HUDEP-2 (cell line): Measurements from ENCODE around the gene FGD6.
"Not testable (repeated sequence)": the region's sequence is repeated elsewhere in the genome, so short reads cannot be mapped to it uniquely, and the experiment has no call there.

Source experiments
- DNase-seq, 76 experiments: peaks; one replicate each; lab custom pipeline; 2025; ENCODE audit not compliant: unreplicated experiment in 76 of 76; lab: John Stamatoyannopoulos, UW

Gene FGD6

DNA sequence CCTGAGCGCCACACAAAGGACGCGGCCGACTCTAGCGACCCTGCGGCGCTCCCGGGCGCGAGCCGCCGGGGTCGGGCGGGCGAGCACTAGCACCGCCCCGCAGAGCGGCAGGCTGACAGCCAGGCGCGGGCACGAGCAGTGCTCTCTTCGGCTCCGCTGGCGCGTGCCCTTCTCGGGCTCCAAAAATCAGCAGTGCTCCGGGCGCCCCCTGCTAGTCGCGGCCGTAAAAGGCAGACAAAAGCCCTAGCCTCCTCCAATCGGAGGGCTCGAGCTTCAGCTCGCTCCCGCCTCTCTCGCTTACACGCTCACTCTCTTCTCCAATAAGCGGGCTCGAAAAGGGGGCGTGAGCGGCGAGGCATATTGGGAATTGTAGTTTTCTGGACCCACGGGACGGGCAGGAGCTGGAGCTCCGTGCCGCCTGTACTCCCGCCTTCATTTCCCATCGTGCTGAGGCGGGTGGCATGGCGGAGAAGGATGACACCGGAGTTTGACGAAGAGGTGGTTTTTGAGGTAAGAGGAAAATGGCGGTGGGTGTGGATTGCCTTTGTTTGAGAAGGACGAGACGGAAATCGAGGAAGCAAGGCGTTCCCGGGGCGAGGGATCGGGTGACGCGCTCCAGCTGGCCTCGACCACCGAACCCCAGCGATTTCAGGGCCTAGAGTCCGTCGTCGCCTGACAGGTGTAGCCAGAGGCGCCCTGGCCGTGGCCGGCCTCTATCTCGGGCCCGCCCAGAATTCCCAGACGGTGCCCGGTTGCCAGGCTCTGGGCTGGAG is at the start of gene FGD6, which contains the start of gene VEZT:
TSS of gene FGD6 (minus strand) at position 91 of the 773 bp plus-strand sequence. CDS start 227 bp downstream, outside the sequence.
TSS of gene VEZT (plus strand) at position 431 of the 773 bp plus-strand sequence. CDS start at position 475, 44 bp downstream.
- DNase-seq, result peak; percentile 46 to 99 (median 97)

DNA sequence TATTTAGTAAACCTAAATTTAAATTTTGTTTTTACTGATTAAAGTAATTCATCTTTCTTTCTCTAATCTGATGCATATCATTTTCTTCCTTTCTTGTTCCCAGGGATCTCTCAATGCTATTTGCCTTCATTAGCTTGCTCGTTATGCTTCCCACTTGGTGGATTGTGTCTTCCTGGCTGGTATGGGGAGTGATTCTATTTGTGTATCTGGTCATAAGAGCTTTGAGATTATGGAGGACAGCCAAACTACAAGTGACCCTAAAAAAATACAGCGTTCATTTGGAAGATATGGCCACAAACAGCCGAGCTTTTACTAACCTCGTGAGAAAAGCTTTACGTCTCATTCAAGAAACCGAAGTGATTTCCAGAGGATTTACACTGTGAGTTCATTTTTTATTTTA is 49.0 kb upstream of the FGD6 start:
- no peak for DNase-seq

DNA sequence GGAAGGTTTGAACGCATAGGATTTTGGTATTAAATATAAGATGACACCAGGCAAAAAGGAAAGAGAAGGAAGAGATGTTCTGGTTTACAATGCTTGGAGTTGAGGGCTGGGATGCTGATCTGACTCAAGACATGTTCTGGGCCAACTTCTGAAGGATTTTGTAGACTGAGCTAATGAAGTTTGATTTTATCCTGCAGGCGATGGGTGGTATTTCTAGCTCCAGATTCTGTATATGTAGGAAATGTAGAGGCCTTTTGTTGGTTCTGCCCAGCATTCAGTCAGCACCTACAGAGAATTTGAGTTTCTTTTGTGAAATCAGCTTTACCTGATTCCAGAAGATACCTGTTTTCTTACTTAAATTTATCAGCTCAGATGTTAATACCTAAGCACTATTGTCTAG is 48.5 kb upstream of the FGD6 start:
- no peak for DNase-seq

DNA sequence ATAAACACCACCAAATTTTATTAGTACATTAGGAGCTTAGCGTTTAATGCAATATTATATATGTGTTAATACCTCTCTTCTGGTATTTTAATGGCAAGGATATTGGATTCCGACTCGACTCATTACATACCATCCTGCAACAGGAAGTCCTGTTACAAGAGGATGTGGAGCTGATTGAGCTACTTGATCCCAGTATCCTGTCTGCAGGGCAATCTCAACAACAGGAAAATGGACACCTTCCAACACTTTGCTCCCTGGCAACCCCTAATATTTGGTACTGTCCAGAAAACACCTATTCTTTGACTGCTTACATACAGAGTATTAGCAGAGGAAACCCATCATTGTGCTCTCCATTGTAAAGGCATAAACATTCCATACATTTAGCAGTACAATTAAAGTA is 45.5 kb upstream of the FGD6 start:
- no peak for DNase-seq

DNA sequence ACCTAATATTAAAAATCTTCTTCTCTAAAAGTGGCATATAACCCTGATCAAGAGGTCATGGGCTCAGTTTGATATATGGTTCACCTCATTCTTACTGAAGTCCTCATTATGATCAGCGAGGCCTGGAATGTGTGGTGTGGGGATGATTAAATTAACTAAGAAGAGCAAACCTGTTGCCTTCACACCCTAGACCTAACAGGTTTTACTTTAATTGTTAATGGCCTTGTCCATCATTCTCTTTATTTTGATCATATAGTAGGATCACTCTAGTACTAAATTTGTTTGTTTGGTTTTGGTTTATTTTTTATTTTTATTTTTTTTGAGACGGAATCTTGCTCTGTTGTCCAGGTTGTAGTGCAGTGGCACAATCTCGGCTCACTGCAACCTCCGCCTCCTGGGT is 43.8 kb upstream of the FGD6 start:
- DNase-seq, result no peak

DNA sequence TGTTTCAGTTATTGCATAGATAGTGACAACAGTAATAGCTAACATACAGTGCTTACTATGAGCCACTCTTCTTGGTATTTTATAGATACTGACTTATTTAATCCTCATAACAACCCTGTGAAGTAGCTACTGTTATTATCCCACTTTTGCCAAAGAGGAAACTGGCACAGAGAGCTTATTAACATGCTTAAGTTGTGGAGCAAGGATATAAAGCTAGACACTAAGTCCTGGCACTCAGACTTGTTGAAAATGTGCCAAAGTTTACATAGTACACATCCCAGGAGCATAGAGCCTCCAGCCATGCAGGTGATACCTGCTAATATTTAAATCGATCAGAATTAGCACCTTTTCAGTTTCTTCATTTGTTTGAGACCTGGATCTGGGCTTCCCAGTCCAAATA is 42.1 kb upstream of the FGD6 start:
- no peak for DNase-seq

DNA sequence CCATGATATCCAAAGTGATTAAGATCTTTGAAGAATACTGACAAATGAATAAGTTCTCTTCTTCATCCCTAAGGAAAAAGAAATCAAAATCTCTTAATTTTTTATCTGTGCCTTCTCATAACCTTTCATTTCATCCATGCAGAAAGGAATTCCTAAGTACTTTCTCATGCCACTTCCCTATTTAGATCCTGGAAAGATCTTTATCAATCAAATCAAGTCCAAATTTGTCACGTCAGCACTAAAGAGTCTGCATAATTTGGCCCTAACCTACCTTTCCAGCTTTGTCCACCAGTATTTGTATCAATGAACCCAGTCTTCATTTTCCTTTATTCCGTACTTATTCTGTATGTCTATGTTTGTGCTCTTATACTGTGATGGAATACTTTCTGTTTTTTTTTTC is 41.5 kb upstream of the FGD6 start:
- no peak for DNase-seq

DNA sequence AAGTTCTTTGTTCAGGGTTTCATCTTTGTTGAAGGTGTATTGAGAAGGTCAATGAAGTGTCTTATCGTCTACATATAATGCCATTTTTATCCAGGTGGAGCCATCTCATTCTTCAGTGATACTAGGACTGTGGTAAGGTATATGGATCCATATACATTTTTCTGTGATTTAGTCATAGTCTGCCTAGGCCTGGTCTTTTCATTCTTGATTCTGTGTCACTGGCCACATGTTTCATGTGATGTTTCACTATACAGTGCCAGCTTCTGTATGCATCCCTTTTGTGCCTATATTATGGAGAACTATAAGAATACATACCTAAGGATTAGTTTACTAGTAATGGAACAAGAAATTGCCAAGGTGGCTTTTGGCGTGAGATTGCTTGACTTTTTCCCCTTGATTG is 40.9 kb upstream of the FGD6 start:
- no peak for DNase-seq

DNA sequence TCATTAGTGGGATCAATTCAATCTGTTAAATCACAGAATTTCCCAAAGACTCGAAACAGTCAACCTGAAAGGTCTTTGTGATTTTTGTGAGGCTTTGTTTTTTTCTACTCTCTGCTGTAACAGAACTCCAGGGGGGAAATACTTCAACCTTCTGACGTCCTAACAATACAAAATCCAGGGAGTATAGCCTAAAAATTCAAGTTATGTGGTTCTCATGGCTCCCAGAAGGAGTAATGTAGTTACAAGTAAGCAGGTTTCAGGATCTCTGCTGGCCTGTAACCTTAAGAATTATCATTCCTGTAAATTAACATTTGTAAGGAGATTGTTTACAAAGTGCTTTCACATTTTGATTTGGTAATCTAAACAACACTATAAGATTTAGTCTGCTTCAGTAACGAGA is 40.3 kb upstream of the FGD6 start:
- no peak for DNase-seq

DNA sequence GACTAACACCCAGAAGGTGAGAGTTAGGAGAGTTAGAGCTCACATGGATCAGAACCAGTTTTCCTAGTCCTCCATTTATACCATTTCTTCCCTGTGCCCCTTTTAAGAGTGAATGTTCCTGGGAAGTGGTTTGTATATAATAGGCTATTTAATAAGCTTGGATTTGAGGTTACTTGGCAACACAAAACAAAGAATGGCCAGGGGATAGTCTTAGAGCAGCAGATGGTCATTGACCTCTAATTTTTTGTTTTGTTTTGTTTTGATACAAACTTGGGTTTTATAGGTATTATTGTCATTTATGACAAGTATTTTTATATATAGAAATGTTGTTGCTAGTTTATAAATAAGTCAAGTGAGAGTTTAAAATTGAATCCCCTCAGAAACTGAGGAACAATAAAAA is 36.1 kb upstream of the FGD6 start:
- DNase-seq, result no peak

DNA sequence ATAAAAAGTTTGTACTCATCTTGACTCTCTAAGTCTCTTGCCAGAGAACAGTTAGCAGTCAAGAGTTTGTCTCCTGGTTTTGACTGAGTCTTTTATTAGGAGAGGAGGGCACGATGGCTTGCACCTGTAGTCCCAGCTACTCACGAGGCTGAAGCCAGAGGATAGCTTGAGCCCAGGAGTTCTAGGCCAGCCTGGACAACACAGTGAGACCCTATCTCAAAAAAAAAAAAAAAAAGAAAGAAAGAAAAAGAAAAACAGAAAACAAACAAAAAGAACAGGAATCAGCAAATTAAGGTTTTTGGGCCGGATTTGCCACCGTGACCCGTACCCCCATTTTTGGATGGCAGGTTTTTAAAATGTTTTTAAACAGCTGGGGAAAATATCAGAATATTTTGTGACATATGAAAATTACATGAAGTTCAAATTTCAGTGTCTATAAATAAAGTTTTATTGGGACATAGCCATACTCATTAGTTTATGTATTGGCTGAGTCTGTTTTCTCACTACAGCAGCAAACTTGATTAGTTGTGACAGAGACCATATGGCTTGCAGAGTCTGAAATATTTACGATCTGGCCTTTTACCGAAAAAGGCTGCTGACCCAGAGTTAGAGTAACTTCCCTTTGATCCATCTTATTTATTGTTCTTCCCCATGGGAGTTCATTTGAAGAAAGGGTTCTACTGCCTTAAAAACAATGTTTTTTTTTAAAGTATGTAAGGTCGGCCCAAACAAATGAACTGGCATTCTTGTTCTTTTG is 31.5 kb upstream of the FGD6 start:
- DNase-seq, result no peak

DNA sequence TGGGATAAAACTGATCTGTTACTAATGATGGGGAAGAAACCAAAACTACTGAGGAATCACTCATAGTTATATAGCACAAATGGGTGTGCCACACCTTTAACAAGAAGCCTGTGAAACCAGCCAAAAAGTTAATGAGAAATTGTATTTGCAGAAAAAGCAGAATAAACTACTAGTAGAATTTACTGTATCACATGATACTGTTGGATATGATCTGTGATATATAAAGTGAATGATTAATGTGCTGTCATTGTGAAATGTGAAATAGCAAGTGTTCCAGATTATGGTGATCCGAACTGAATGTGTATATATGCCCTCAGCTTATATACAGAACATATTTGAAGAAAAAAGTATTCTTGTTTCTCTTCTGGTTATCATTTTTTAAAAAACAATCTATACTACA is 30.8 kb upstream of the FGD6 start:
- DNase-seq, result no peak

DNA sequence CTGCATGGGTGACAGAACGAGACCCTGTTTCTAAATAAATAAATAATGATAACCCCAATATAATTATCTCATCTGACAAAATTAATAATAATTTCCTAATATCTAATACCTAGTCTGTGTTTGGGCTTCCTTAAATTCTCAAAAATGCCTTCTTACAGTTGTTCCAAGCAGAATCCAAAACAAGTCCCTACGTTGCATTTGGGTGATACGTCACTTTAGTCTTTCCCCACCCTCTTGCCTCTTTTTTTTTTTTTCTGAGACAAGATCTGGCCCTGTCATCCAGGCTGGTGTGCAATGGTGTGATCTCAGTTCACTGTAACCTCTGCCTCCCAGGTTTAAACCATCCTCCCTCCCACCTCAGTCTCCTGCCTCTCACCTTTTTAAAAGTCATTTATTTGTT is 27.1 kb upstream of the FGD6 start:
- peak in 3 of 76 experiments; percentile 4 to 15 (median 9) for DNase-seq

DNA sequence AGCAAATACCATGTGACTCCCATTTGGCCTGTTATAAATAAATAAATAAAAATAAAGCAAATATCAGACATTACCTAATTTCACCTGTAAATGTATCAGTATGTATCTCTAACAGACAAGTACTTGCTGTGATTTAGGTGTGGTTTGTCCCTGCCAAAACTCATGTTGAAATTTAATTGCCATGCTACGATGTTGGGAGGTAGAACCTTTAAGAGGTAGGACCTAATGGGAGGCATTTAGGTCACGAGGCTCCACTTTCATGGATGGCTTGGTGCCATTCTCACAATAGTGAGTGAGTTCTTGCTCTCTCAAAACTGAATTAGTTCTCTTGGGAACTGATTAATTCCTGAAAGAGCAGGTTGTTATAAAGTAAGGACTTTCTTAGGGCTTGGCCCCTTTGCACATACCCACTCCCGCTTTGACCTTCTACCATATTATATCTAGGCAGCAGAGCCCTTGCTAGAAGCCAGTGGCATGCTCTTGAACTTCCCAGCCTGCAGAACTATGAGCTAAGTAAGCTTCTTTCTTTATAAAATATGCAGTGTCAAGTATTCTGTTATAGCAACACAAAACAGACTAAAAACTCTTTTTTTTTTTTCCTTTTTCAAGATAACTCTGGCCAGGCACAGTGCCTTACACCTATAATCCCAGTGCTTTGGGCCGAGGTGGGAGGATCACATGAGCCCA is 26.4 kb upstream of the FGD6 start:
- DNase-seq, result no peak

DNA sequence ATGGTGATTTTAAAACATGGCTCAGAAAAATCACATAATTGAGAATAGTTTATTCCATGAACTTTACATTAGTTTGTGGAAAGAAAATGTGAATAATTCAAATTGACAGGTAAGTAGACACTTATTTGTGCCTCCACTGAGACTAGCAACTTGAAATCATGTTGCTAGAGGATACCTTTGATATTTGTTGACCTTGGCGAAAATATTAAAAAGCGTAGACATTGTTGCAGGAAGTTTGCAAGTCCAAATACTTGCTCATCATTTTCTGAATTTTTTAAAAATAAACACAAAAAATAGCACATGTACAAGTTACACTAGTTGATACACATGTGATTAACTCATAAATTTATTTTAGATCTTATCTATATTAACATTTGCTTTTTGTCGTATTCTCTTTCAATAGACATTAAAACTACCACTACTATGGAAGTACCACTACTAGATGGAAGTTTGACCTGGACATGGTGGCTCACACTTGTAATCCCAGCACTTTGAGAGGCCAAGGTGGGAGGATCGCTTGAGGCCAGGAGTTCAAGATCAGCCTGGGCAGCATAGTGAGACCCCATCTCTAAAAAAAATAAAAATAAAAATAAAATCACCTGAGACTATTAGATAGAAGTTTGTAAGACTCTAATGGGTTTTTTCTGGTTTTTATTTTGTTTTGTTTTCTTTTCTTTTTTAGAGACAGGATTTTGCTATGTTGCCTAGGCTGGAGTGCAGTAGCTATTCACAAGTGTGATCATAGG is 24.7 kb upstream of the FGD6 start:
- DNase-seq, result no peak

DNA sequence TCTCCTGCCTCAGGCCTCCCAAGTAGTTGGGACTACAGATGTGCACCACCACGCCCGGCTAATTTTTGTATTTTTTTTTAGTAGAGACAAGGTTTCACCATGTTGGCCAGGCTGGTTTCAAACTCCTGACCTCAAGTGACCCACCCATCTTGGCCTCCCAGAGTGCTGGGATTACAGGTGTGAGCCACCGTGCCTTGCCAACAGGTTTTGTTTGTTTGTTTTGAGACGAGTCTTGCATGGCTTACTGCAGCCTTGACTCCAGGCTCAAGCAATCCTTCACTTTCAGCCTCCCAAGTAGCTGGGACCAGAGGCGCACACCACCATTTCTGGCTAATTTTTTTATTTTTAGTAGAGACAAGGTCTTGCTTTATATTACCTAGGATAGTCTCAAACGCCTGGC is 23.9 kb upstream of the FGD6 start:
- not testable (repeated sequence) for DNase-seq

DNA sequence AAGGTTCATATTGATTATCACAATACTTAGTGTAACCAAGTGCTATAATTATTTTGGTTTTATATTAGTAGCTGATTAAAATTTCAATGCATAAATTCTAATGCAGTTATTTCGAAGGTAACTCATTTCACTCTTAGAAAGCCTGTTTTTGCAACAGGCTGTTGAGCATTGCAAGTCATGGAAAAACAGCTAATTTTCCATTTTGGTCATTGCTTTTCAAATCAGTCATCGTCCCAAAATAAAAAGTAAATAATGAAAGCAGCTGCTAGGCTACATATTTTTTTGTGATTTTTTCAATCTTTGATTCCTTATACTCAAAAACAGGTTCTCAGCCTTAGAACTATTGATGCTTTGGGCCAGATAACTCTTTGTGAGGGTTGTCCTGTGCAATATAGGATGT is 23.3 kb upstream of the FGD6 start:
- DNase-seq, result no peak

DNA sequence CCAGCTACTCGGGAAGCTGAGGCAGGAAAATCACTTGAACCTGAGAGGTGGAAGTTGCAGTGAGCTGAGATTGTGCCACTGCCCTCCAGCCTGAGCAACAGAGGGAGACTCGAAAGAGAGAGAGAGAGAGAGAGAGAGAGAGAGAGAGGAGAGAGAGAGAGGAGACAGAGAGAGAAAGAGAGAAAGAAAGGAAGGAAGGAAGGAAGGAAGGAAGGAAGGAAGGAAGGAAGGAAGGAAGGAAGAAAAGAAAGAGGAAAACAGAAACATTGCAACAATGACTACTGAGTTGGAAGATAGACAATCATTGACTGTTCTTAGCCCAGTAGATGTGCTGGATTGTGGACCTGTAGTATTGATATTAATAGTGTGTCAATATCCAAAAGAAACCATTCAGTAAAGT is 22.6 kb upstream of the FGD6 start:
- not testable (repeated sequence) for DNase-seq

DNA sequence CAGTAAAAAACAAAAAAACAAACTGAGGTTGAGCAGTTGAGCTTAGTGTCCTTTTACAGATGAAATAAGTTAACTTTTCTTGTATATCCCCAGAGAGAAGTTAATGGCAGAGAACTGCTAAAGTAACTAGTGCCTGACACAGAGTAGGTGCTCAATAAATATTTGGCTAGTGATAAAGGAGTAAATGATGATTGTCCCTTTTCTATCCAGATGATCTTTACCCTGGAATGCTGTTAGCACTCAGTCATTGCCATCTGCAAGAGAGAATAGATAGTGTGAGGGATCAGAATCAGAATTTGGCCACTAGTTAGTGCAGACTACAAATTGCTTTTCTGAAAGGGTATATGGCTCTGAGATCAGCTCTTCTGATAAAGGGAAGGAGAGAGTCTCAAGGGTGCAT is 21.9 kb upstream of the FGD6 start:
- DNase-seq, result no peak

DNA sequence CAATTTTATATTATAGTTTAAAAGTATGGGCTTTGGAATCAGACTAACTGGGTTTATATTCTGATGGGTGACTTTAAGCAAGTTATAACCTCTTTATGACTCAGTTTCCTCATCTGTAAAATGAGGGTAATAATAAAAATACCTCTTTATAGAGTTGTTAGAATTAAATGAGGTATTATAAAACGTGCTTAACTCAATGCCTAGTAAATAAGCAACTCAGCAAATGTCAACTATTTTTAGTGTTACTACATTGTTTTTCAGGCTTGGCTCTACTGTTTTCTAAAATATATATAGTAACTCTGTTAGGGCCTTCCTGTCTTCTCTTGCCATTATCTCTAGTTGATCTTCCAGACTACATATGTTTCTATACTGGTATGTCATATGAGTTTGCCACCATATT is 20.9 kb upstream of the FGD6 start:
- DNase-seq, result no peak

DNA sequence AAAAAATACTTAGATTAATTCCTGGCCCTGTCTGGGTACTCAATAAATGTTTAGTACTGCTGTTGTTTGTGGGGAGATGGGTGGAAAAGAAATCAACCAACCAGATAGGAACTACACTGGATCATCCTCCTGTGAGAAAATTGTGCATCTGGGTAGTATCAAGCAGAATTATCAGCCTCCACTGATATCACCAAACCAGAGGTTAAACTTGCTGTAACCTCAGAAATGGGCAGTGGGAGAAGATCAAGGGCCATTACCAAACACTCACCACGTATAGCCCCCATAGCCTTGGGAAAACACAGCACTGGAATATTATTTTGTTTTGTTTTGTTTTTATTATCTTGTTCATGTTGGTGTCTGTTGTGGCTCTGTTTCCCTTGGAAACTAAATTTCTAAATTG is 20.0 kb upstream of the FGD6 start:
- no peak for DNase-seq
